Lower leg skin (tissue), 3 donors: ENCODE data around the gene ARFIP1.

Experiments used
- POLR2A ChIP-seq, 2 donors: fragments of 450-650 bp; IDR thresholded peaks; one replicate each; pipeline ENCODE4 v1.6.1; 2016 to 2017; ENCODE audit warnings: antibody characterized with exemption in 2 of 2, mild to moderate bottlenecking in 1 of 2, moderate library complexity in 1 of 2
- TF ChIP-seq, protein P1 (sequence below), 3 donors: fragments of 450-650 bp; IDR thresholded peaks; one replicate each; pipeline ENCODE4 v1.5.1; 2016; ENCODE audit warnings: antibody characterized with exemption in 3 of 3, mild to moderate bottlenecking in 3 of 3, moderate library complexity in 2 of 3

DNA sequence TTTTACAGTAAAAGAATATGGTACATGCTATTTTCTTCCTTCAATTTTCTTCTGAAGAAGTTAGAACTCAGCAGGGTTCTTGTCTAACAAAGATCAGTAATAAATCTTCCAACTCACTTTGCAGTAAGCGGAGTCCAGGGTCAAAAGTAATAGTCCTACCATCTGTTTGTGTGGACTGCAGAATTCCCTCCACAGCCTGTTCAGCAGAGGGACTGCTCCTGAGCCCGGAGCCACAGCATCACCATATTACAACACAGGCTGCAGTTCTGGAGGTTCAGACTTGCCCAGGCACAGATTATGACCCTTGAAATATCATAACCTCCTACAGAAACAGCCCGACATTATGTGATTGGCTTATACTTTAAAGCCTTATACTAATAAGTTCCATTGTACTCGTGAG, 166.7 kb downstream of the ARFIP1 start:
- TF ChIP-seq, protein P1, sequence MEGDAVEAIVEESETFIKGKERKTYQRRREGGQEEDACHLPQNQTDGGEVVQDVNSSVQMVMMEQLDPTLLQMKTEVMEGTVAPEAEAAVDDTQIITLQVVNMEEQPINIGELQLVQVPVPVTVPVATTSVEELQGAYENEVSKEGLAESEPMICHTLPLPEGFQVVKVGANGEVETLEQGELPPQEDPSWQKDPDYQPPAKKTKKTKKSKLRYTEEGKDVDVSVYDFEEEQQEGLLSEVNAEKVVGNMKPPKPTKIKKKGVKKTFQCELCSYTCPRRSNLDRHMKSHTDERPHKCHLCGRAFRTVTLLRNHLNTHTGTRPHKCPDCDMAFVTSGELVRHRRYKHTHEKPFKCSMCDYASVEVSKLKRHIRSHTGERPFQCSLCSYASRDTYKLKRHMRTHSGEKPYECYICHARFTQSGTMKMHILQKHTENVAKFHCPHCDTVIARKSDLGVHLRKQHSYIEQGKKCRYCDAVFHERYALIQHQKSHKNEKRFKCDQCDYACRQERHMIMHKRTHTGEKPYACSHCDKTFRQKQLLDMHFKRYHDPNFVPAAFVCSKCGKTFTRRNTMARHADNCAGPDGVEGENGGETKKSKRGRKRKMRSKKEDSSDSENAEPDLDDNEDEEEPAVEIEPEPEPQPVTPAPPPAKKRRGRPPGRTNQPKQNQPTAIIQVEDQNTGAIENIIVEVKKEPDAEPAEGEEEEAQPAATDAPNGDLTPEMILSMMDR (IDR thresholded peaks at IDR 0.05) = no peak
- TF ChIP-seq POLR2A (IDR thresholded peaks at IDR 0.05) = no peak
